Transverse colon (tissue), 4 donors: ENCODE data around the gene ZNF407. TPM values are rescaled to one million over a fixed set of nuclear protein-coding genes. Genes with fewer than 3 reads are reported as not detected.

ENCODE experiments used
- DNase-seq: peaks from one replicate; pipeline ENCODE4 v3.0.0-alpha.2; 2019
- H3K27ac ChIP-seq, 4 donors: fragments of 200-600 bp; sonication (generic); 2 replicates each; pipeline ENCODE4 v1.5.1; 2016 to 2018; ENCODE audit warnings: inconsistent platforms in 4 of 4
- H3K27me3 ChIP-seq: fragments of 200-600 bp; sonication (generic); 2 replicates; pipeline ENCODE4 v1.5.1; 2017; ENCODE audit warnings: inconsistent platforms
- H3K36me3 ChIP-seq, 4 donors: fragments of 200-600 bp; sonication (generic); 2 replicates each; pipeline ENCODE4 v1.5.1; 2017 to 2019; ENCODE audit warnings: inconsistent platforms in 4 of 4
- H3K4me1 ChIP-seq, 4 donors: fragments of 200-600 bp; sonication (generic); 2 replicates each; pipeline ENCODE4 v1.5.1; 2017 to 2020; ENCODE audit warnings: inconsistent platforms in 4 of 4
- H3K4me3 ChIP-seq, 4 donors: fragments of 200-600 bp; sonication (generic); 1 replicate in 1 of 4; 2 replicates in 3 of 4; pipeline versions ENCODE4 v1.5.1 to v1.6.1; 2017 to 2019; ENCODE audit warnings: inconsistent platforms in 4 of 4
- H3K9me3 ChIP-seq, 2 donors: fragments of 200-600 bp; sonication (generic); 2 replicates each; pipeline ENCODE4 v1.5.1; 2017 to 2019; ENCODE audit warnings: inconsistent platforms in 2 of 2
- EP300 ChIP-seq: sonication (generic); formaldehyde crosslinking; IDR thresholded peaks from one replicate; pipeline ENCODE4 v1.6.1; 2017; ENCODE audit warnings: antibody characterized with exemption, low read depth
- POLR2A ChIP-seq: fragments of 450-650 bp; IDR thresholded peaks from one replicate; pipeline ENCODE4 v1.6.1; 2016; ENCODE audit warnings: antibody characterized with exemption, mild to moderate bottlenecking, moderate library complexity
- POLR2AphosphoS5 ChIP-seq, 3 donors: sonication (generic); formaldehyde crosslinking; IDR thresholded peaks; one replicate each; pipeline ENCODE4 v1.6.1; 2016; ENCODE audit warnings: antibody characterized with exemption in 3 of 3
- WGBS, 2 donors: methylation state at CpG; one replicate each; pipeline ENCODE4 v1.1.5; 2018; ENCODE audit warnings: low coverage in 1 of 2; 5-methylcytosine and 5-hydroxymethylcytosine counted together
- in situ Hi-C, 4 donors: fragments of 200-750 bp; cut with MboI; loops; one replicate each; pipeline versions ENCODE4 v1.15.0 to v1.15.1; 2017; ENCODE audit warnings: low sequenced_read_pairs in 3 of 4, low pct_ligation_motif_present in 1 of 4, low pct_unique_long_range_greater_than_20kb in 1 of 4
- intact Hi-C: fragments of 100-400 bp; cut with DNase I; formaldehyde crosslinking; loops from one replicate; pipeline ENCODE4 v1.15.1; 2023; ENCODE audit warnings: low total_unique reads
- total RNA-seq, 4 donors: library from RNA; depleted of rRNA; stranded (reverse); fragments of >200 nt; gene quantifications; one replicate each; pipeline ENCODE4 v1.1.0, GENCODE V29; 2016
- TF ChIP-seq, protein P1 (sequence below), 5 experiments: fragments of 200-600 bp in 3 of 5; fragments of 450-650 bp in 2 of 5; sonication (generic) in 3 of 5; IDR thresholded peaks; 1 replicate in 2 of 5; 2 replicates in 3 of 5; pipeline ENCODE4 v1.5.1; 2016 to 2017; ENCODE audit warnings: antibody characterized with exemption in 5 of 5, inconsistent platforms in 3 of 5, mild to moderate bottlenecking in 2 of 5, moderate library complexity in 1 of 5

The ZNF407 gene
- total RNA-seq, 4 donors from 2014 or later, result 13.5 to 24.1 (median 20.1) TPM

DNA sequence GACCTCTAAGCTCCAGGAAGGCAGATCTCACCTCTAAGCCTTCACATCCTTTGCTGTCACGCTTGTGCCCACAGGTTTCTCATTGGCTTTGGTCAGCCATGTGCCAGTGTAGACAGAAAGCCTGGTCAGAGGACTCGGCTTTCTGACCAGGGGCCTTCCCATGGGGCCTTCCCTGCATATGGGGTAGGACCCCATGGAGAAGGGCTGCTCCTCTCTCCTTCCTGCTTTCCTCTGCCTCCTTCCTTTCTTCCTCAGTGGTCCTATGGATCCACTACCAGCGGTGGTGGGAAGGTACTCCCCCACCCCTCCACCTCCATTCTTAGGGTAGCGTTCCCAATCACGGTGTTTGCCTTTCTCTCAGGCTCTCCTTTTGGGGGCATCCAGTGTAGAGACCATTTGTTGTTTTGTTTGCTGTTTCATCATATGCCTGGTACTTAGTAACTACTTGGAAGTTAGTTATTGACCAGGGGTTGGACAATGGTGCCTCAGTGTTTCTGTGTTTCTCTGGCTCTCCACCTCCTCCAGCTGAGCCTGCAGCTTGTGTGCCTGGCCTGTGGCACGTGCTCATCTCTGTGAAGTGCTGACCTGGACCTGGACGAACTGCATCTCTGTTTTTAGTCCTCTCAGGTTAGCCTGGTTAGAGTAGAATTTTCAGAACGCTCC lies 71.6 kb downstream of the ZNF407 start:
- in situ Hi-C loops (loop anchor here (25.0 kb wide), 2 partner anchors 818 to 1668 kb away; no protein-coding TSS in a partner anchor), intact Hi-C loops (no loop called here)
- Histone ChIP-seq H3K9me3 (no peaks in the 10 kb centered on the region), H3K4me1 (no peaks in the 10 kb centered on the region), H3K36me3 (no peaks in the 10 kb centered on the region), H3K27ac (no peak overlapping the region), H3K27me3 (no peaks in the 10 kb centered on the region), H3K4me3 (no peak overlapping the region)
- TF ChIP-seq POLR2A (no peak), POLR2AphosphoS5 (IDR thresholded peaks at IDR 0.05) (no peak), EP300 (no peak)
- TF ChIP-seq, protein P1, sequence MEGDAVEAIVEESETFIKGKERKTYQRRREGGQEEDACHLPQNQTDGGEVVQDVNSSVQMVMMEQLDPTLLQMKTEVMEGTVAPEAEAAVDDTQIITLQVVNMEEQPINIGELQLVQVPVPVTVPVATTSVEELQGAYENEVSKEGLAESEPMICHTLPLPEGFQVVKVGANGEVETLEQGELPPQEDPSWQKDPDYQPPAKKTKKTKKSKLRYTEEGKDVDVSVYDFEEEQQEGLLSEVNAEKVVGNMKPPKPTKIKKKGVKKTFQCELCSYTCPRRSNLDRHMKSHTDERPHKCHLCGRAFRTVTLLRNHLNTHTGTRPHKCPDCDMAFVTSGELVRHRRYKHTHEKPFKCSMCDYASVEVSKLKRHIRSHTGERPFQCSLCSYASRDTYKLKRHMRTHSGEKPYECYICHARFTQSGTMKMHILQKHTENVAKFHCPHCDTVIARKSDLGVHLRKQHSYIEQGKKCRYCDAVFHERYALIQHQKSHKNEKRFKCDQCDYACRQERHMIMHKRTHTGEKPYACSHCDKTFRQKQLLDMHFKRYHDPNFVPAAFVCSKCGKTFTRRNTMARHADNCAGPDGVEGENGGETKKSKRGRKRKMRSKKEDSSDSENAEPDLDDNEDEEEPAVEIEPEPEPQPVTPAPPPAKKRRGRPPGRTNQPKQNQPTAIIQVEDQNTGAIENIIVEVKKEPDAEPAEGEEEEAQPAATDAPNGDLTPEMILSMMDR (IDR thresholded peaks at IDR 0.05), result no peak
- DNase-seq, result no peak
- WGBS, 2 donors, result 92 to 100% methylated on average over 1 to 8 of the region's 8 CpGs

GRCh38 chr18:74672371-74672770 lies 74.7 kb downstream of the ZNF407 start:
- Histone ChIP-seq H3K4me1 (no peaks in the 10 kb centered on the region), H3K27me3 (no peaks in the 10 kb centered on the region), H3K27ac (no peak overlapping the region), H3K36me3 (peaks cover 0 to 6% (median under 1%) of the 10 kb centered on the region in 4 donors), H3K4me3 (no peak overlapping the region), H3K9me3 (peaks cover 0 to 4% of the 10 kb centered on the region in 2 donors)
- intact Hi-C loops (no loop called here), in situ Hi-C loops (loop anchor here (25.0 kb wide), 2 partner anchors 815 to 1665 kb away; no protein-coding TSS in a partner anchor)
- TF ChIP-seq, protein P1 (IDR thresholded peaks at IDR 0.05), result no peak
- TF ChIP-seq EP300, result no peak
- no peak for TF ChIP-seq POLR2A
- no peak for TF ChIP-seq POLR2AphosphoS5 (IDR thresholded peaks at IDR 0.05)
- WGBS, 2 donors, result 66 to 70% methylated on average over 5 to 6 of the region's 6 CpGs
- DNase-seq, result no peak

GRCh38 chr18:74674487-74674886 lies 76.8 kb downstream of the ZNF407 start:
- H3K4me3 ChIP-seq, result no peak overlapping the region
- intact Hi-C loops, result no loop called here
- H3K9me3 ChIP-seq, result peaks cover 0 to 9% of the 10 kb centered on the region in 2 donors
- peak overlapping the region in 2 of 4 donors; percentile 10 for H3K27ac ChIP-seq
- WGBS, 2 donors, result 71 to 81% methylated on average over 2 of the region's 2 CpGs
- in situ Hi-C loops, result loop anchor here (25.0 kb wide), 2 partner anchors 813 to 1663 kb away; no protein-coding TSS in a partner anchor
- no peaks in the 10 kb centered on the region for H3K4me1 ChIP-seq
- TF ChIP-seq, protein P1 (IDR thresholded peaks at IDR 0.05), result no peak
- TF ChIP-seq POLR2AphosphoS5 (IDR thresholded peaks at IDR 0.05), result peak in 2 of 3 donors; percentile 47 to 78
- TF ChIP-seq POLR2A, result no peak
- H3K36me3 ChIP-seq, result peaks cover 0 to 10% (median 2%) of the 10 kb centered on the region in 4 donors
- DNase-seq, result no peak
- no peaks in the 10 kb centered on the region for H3K27me3 ChIP-seq

DNA sequence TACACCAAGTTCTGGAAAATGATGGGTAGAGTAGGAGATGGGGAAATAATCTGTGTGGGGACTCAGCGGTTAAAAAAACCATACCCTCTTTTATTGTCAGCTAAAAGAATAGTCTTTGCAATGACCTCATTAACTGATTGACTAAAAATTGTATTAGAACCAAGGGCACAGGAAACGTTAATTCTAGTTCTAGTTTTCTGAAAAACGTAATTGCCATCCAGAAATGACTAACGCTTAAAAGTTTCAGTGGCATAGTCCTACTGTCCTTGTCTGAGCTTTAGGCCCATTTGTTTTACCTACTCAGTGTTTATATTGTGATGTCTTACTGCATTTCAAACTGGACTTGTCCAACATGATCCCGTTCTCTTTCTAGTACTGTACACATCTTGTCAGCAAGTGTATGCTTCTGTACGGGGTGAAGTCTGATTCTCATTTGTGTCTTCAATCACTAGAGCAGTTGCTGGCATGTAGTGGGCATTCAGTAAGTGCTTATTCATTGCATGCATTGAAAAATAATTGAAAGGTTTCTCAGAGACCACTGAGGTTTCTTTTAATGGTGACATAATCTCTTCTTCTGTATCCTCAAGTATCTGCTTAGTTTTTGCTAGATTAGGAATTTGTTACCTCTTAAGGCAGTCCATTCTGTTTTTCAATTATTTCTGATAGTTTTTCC lies 81.5 kb downstream of the ZNF407 start:
- in situ Hi-C loops (no loop called here), intact Hi-C loops (no loop called here)
- TF ChIP-seq POLR2A (no peak), EP300 (no peak), POLR2AphosphoS5 (IDR thresholded peaks at IDR 0.05) (no peak)
- TF ChIP-seq, protein P1 (IDR thresholded peaks at IDR 0.05), result no peak
- WGBS, 2 donors, result 71 to 86% methylated on average over 6 of the region's 6 CpGs
- DNase-seq, result no peak
- Histone ChIP-seq H3K27ac (no peak overlapping the region), H3K27me3 (no peaks in the 10 kb centered on the region), H3K36me3 (peaks cover 0 to 10% (median 2%) of the 10 kb centered on the region in 4 donors), H3K4me3 (no peak overlapping the region), H3K4me1 (peaks cover 0 to 5% (median 2%) of the 10 kb centered on the region in 4 donors), H3K9me3 (peaks cover 0 to 9% of the 10 kb centered on the region in 2 donors)
